ENCODE data around the gene PPP1R3G.
"Not testable (repeated sequence)": the region's sequence is repeated elsewhere in the genome, so short reads cannot be mapped to it uniquely, and the experiment has no call there.

The PPP1R3G gene

DNA sequence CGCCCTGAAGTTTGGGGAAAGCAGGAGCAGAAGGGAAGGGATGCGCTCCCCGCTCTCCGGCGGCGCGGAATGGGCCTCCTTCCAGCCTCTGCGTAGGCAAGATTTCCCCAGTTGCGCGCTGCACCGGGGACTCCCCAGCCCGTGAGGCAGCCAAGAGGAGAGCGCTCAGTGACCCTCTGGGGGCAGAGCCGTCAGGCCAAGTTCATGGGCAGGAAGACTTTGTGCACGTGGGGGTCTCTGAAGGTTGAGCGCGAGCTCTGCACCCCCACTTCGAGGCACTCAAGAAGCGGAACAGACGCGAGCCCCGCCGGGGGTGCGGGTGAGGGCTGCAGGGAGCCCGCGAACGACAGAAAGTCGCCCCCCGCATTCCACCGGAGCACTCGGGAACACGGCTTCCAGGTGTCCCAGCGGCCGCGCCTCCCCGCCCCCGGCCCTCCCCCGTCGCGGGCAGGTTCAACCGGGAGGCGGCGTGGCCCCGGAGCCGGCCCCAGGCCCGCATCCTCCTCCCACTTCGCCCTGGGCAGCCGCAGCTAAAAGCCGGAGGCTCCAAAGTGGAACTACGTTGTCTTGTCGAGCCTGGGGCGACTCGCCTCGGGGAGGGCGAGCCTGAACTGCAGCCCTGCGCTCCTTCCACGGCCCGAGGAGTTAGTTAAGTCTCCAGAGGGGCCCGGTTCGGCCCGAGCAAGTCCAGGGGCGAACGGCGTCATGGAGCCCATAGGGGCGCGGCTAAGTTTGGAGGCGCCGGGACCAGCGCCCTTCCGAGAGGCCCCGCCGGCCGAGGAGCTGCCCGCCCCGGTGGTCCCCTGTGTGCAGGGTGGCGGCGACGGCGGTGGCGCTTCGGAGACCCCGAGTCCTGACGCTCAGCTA, at the start of gene PPP1R3G:
Gene PPP1R3G (plus strand): TSS at position 561 of the 867 bp plus-strand sequence. CDS start 145 bp downstream, at position 706.
- no peak within 1 kb of the TSS for H3K27ac ChIP-seq
- DNase-seq (ENCODE audit: low read depth, low spot score) = no peak

DNA sequence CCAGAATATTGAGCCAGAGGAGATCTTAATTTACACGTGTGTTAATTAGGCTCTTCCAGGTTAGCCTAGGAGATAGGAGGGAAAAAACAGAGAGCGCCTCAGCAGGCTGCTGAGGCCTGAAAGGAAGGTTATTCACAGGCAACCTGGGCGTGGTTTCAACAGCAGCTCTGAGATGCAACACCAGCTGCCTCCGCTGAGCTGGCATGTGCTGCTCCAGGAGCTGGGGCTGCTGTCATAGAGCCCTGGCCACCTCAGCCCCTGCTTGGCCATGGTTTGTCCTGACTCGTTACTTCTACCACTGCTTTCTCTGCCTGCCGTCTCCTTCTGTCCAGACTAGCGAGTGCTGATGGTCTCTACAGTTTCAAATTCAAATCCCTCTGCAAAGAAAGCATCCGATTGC, 48.9 kb upstream of the PPP1R3G start:
- no peak for DNase-seq (ENCODE audit: low read depth, low spot score)
- H3K27ac ChIP-seq = no peak overlapping the region

DNA sequence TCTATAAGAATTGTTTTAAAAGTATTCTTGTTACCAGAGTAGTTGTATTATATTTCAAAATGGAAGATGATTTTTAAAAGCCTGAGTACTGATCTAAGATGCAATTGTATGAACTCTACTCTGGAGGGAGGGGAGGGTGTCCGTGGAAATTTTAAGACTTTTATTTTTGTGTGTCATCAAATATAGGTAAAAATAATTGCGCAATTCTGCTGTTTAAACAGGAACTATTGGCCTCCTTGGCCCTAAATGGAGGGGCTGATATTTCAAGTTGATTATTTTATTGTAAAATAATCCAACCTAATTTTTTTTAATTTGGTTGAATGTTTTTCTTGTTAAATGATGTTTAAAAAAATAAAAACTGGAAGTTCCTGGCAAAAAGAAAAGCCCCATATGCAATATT, 43.2 kb upstream of the PPP1R3G start:
- no peak for DNase-seq (ENCODE audit: low read depth, low spot score)
- no peak overlapping the region for H3K27ac ChIP-seq

- no peak for DNase-seq (ENCODE audit: low read depth, low spot score)
- no peak overlapping the region for H3K27ac ChIP-seq
Observed at GRCh38 chr6:5042436-5042835, 42.7 kb upstream of the PPP1R3G start.

DNA sequence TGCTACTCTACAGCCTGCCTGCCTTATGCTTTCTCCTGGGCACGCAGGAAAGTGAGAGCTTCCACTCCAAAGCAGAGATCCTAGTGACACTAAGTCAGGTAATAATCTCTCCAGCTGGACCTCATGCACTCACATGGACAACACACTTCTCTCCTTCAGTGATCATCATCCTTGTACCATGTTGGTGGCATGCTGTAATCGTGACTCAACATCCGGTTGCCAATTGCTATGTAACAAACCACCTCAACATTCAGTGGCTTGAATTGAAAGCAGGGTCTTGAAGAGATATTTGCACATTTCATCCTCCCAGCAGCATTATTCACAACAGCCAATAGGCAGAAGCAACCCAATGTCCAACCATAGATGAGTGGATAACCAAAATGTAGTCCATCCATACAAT, 40.3 kb upstream of the PPP1R3G start:
- H3K27ac ChIP-seq = no peak overlapping the region
- no peak for DNase-seq (ENCODE audit: low read depth, low spot score)

GRCh38 chr6:5045416-5045815, 39.7 kb upstream of the PPP1R3G start:
- H3K27ac ChIP-seq = no peak overlapping the region
- DNase-seq (ENCODE audit: low read depth, low spot score) = no peak

DNA sequence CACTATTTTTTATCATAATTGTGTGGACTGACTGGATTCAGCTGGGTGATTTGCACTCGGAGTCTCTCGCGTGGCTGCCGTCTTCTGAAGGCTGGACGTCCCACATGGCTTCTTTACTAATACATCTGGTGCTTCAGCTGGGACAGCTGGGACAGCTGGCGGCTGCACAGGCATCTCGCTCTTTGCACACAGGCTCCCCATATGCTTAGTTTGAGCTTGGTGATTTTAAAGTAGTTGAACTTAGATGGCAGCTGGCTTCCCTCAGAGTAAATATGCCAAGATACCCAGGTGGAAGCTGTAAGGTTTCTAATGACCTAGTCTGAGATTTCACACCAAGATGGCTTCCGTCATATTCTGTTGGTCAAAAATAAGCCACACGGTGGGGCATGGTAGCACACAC, 38.7 kb upstream of the PPP1R3G start:
- no peak overlapping the region for H3K27ac ChIP-seq
- no peak for DNase-seq (ENCODE audit: low read depth, low spot score)

- no peak for DNase-seq (ENCODE audit: low read depth, low spot score)
- H3K27ac ChIP-seq = no peak overlapping the region
Observed at GRCh38 chr6:5050009-5050408, 35.1 kb upstream of the PPP1R3G start.

DNA sequence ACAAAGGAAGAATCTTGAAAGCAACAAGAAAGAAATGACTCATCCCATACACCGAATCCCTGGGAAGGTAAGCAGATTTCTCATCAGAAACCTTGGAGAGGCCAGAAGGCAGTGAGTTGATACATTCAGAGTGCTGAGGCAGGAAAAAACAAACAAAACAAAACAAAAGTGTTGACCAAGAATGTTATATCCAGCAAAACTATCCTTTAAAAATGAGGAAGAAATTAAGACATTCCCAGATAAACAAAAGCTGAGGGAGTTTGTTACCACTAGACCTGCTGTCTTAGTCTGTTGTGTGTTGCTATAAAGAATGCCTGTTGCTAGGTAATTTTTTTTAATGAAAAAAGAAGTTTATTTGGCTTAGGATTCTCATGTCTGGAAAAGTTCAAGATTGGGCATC, 33.7 kb upstream of the PPP1R3G start:
- no peak for DNase-seq (ENCODE audit: low read depth, low spot score)
- H3K27ac ChIP-seq = no peak overlapping the region

GRCh38 chr6:5053038-5053437, 32.1 kb upstream of the PPP1R3G start:
- no peak overlapping the region for H3K27ac ChIP-seq

DNA sequence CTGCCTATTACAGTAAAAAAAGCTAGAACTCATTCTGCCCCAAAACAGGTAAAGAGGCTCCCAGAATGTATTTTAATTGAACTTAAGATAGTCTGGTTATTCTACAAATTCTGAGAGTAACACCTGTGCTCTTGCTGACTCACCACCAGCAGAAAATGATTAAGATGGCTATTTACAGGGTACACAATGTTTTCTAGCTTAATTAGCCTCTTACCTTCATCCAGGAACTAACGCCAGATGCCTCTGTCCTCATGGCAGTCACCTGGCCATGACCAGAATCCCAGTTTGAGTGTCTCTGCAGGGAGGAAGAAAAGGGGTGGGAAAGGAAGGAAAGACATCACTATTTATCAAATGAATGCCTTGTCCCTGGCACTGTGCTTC, 31.3 kb upstream of the PPP1R3G start:
- no peak for DNase-seq (ENCODE audit: low read depth, low spot score)
- no peak overlapping the region for H3K27ac ChIP-seq

More at GRCh38 chr6:5053038-5053437, 32.1 kb upstream of the PPP1R3G start:
- DNase-seq (ENCODE audit: low read depth, low spot score) = no peak

DNA sequence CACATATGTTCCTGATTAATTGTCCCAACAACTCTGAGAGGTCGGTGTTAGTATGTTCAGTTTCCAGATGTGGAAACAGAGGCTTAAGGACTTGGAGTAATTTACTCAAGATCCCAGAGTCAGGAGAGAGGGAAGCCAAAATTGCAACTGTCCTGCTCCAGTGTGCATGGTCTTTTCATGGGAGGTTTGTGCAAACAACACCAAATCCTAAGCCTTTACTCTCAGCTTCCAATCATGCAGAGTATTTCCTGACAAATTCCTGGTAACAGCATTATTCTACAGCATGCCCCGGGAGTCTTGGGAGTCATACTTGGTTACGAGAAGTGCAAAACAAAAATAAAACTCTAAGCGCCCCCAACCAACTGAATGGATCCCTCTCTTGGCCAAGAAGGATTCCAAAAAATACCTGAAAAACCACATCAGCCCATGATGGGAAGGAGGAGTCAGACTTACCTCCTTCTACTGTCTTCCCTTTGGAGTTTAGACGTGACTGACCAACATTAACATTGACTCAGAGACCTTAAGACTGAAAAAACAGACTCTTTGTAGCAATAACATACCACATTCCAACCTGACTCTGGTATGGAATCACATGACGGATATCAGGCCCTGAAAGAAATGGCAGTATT, 30.8 kb upstream of the PPP1R3G start:
- no peak for DNase-seq (ENCODE audit: low read depth, low spot score)
- no peak overlapping the region for H3K27ac ChIP-seq

DNA sequence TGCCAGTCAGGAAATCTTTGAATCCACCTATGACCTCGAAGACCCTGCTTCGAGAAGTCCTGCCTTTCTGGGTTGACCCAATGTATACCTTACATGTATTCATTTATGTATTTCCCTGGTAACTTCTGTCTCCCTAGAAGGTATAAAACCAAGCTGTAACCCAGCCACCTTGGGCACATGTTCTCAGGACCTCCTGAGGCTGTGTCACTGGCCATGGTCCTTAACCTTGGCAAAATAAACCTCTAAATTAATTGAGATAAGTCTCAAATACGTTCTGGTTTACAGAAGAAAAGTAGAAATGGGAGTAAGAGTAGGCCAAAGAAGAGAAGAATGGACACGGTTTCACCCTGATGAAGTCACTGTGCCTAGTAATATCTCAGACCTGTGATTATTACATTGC, 30.0 kb upstream of the PPP1R3G start:
- DNase-seq (ENCODE audit: low read depth, low spot score) = no peak
- H3K27ac ChIP-seq = no peak overlapping the region

DNA sequence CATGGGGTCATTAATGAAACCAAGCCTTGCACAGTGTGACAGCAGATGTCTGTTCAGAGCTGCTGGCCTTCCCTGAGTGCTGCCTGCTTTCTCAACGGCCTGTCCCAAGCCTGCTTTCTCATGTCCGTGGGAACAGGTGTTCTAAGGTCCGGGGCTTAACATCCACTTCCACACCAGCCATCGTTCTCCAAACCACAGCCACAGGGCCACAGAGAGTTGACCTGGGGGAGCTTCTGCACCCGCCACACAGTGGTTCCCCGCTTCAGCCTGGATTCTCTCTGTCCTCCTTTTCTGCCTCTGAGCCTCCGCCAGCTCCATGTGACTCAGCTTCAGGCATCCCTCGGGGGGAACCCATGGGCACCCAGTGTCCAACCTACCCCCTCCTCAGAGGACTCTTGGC, 26.9 kb upstream of the PPP1R3G start:
- DNase-seq (ENCODE audit: low read depth, low spot score) = no peak

DNA sequence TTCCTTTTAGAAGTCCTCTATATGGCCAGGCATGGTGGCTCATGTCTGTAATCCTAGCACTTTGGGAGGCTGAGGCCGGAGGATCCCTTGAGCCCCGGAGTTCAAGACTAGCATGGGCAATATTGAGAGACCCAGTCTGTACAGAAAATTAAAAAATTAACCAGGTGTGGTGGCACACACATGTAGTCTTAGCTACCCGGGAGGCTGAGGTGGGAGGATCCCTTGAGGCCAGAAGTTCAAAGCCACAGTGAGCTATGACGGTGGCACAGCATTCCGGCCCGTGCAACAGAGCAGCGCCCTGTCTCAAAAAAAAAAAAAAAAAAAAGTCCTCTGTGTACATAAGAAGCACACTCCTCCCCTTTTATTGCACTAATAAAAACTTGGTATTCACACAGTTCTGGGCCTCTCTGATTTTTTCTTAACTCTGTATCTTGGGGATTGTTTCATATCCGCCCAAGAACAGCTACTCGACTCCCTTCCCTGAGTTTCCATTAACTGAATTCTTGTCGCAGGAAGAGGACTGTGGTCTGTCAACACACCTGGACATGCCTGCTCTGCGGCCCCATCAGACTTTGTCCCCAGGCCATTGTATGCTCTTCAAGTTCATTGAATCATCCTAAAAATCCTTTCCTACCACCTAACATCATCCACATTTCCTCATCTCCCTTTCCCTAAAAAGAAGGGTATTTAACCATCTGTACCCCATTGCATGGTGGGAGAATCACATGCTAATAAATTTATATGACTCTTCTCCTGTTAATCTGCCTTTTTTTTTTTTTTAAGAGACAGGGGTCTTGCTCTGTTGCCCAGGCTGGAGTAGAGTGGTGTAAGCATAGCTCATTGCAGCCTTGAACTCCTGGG, 25.9 kb upstream of the PPP1R3G start:
- H3K27ac ChIP-seq = no peak overlapping the region

More for the DNA sequence above, 26.9 kb upstream of the PPP1R3G start:
- H3K27ac ChIP-seq = no peak overlapping the region

DNA sequence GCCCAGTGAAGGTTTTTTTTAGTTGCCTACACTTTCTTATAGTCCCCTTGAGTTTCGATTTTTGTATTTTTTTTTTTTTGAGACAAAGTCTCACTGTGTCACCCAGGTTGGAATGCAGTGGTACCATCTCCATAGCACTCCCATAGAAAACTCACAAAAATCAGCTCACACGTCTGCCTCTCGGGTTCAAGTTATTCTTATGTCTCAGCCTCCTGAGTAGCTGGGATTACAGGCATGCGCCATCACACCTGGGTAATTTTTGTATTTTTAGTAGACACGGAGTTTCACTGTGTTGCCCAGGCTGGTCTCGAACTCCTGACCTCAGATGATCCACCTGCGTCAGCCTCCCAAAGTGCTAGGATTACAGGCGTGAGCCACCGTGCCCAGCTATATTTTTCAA, 24.7 kb upstream of the PPP1R3G start:
- not testable (repeated sequence) for H3K27ac ChIP-seq; DNase-seq (ENCODE audit: low read depth, low spot score)

More for the DNA sequence above, 25.9 kb upstream of the PPP1R3G start:
- DNase-seq (ENCODE audit: low read depth, low spot score) = no peak

GRCh38 chr6:5061152-5061551, 24.0 kb upstream of the PPP1R3G start:
- DNase-seq (ENCODE audit: low read depth, low spot score) = no peak
- H3K27ac ChIP-seq = no peak overlapping the region

GRCh38 chr6:5063617-5064016, 21.5 kb upstream of the PPP1R3G start:
- no peak overlapping the region for H3K27ac ChIP-seq
- no peak for DNase-seq (ENCODE audit: low read depth, low spot score)

DNA sequence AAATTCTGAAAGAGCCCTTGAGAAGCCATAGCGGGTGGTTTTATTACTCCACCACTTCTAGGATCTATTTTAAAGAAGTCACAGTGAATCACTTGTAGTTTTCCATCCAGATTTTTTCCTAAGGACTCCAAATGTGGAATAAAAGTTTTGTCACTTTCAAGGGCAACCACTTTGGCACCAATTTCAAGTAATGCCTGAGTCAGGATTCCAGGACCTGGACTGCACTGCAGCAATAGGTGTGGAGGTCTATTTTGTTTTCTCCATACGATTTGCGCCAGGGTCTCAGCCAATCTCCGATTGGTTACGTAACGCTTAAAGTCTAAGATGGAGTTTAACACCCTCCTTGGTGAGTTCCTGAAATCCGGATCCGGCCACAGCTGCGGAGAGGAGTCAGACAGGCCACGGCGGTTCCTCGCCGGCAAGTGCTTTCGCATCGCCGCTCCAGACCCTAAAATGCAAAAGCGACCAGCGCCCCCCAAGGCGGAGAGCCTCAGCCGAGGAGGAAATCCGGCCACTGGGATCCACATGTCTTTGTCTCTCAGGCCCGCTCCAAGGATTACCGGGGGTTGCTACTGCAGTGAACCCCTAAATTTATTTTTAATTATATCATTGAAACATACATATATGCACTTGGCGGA, 18.6 kb upstream of the PPP1R3G start:
- H3K27ac ChIP-seq = no peak overlapping the region
- no peak for DNase-seq (ENCODE audit: low read depth, low spot score)

- no peak overlapping the region for H3K27ac ChIP-seq
- DNase-seq (ENCODE audit: low read depth, low spot score) = no peak
Observed at GRCh38 chr6:5067305-5067704, 17.8 kb upstream of the PPP1R3G start.

All from epithelial cell of prostate (primary cell).